Skin epidermis (tissue), 12 donors: ENCODE data around the gene MID1.
A peak's percentile ranks its signal among the peaks of the same experiment; 100 is the strongest.
"Not testable (repeated sequence)": the region's sequence is repeated elsewhere in the genome, so short reads cannot be mapped to it uniquely, and the experiment has no call there.

ENCODE experiments used
- H3K27ac ChIP-seq, 21 experiments: fragments of 200-600 bp; sonication (generic) in 11 of 21; one replicate each; pipeline ENCODE4 v1.5.0; 2020; ENCODE audit warnings: mild to moderate bottlenecking in 3 of 21, inconsistent platforms in 2 of 21, moderate library complexity in 2 of 21
- H3K4me3 ChIP-seq, 7 experiments: fragments of 200-600 bp; sonication (generic) in 2 of 7; one replicate each; pipeline ENCODE4 v1.5.0; 2020; ENCODE audit warnings: inconsistent platforms in 2 of 7, mild to moderate bottlenecking in 2 of 7, moderate library complexity in 1 of 7

The MID1 gene

GRCh38 chrX:10619425-10620046 lies 849 bp downstream of the MID1 start:
- peak overlapping the region; percentile 36 to 53 (median 46) for H3K4me3 ChIP-seq
- H3K27ac ChIP-seq: peak overlapping the region in 19 of 21 experiments; percentile 30 to 82 (median 63)

GRCh38 chrX:10618961-10619360 lies 1.4 kb downstream of the MID1 start:
- H3K4me3 ChIP-seq: peak overlapping the region; percentile 15 to 53 (median 46)
- H3K27ac ChIP-seq: peak overlapping the region in 3 of 21 experiments; percentile 21 to 67 (median 47)

- Histone ChIP-seq H3K4me3 (peak overlapping the region in 2 of 7 experiments; percentile 52 to 53), H3K27ac (no peak overlapping the region)
Measured at GRCh38 chrX:10617999-10618351, 2.4 kb downstream of the MID1 start.

GRCh38 chrX:10617186-10617998 lies 3.0 kb downstream of the MID1 start:
- Histone ChIP-seq H3K27ac (no peak overlapping the region), H3K4me3 (peak overlapping the region in 1 of 7 experiments; percentile 53)

GRCh38 chrX:10615931-10616774 lies 4.2 kb downstream of the MID1 start:
- H3K4me3 ChIP-seq: no peak overlapping the region
- H3K27ac ChIP-seq: no peak overlapping the region

- Histone ChIP-seq H3K27ac (peak overlapping the region in 1 of 21 experiments; percentile 11), H3K4me3 (no peak overlapping the region)
Measured at GRCh38 chrX:10612215-10612614, 8.2 kb downstream of the MID1 start.

- no peak overlapping the region for H3K27ac ChIP-seq
- H3K4me3 ChIP-seq: no peak overlapping the region
Measured at GRCh38 chrX:10611441-10612090, 8.8 kb downstream of the MID1 start.

GRCh38 chrX:10608099-10608498 lies 12.3 kb downstream of the MID1 start:
- no peak overlapping the region for H3K4me3 ChIP-seq
- no peak overlapping the region for H3K27ac ChIP-seq

- H3K4me3 ChIP-seq: no peak overlapping the region
- no peak overlapping the region for H3K27ac ChIP-seq
Measured at GRCh38 chrX:10607233-10607632, 13.2 kb downstream of the MID1 start.

- H3K27ac ChIP-seq: no peak overlapping the region
- no peak overlapping the region for H3K4me3 ChIP-seq
Measured at GRCh38 chrX:10603612-10604011, 16.8 kb downstream of the MID1 start.

- no peak overlapping the region for H3K27ac ChIP-seq
- H3K4me3 ChIP-seq: no peak overlapping the region
Measured at GRCh38 chrX:10602646-10603045, 17.7 kb downstream of the MID1 start.

GRCh38 chrX:10600479-10600878 lies 19.9 kb downstream of the MID1 start:
- no peak overlapping the region for H3K27ac ChIP-seq
- H3K4me3 ChIP-seq: no peak overlapping the region

GRCh38 chrX:10598540-10598939 lies 21.8 kb downstream of the MID1 start:
- Histone ChIP-seq H3K4me3 (no peak overlapping the region), H3K27ac (no peak overlapping the region)

- Histone ChIP-seq H3K27ac (no peak overlapping the region), H3K4me3 (no peak overlapping the region)
Measured at GRCh38 chrX:10597871-10598270, 22.5 kb downstream of the MID1 start.

GRCh38 chrX:10591363-10592335 lies 28.7 kb downstream of the MID1 start:
- Histone ChIP-seq H3K4me3 (no peak overlapping the region), H3K27ac (no peak overlapping the region)

GRCh38 chrX:10589787-10590186 lies 30.6 kb downstream of the MID1 start:
- H3K4me3 ChIP-seq: peak overlapping the region in 2 of 7 experiments; percentile 18 to 26
- H3K27ac ChIP-seq: peak overlapping the region in 8 of 21 experiments; percentile 19 to 72 (median 49)

GRCh38 chrX:10589098-10589497 lies 31.3 kb downstream of the MID1 start:
- peak overlapping the region in 2 of 7 experiments; percentile 18 to 26 for H3K4me3 ChIP-seq
- H3K27ac ChIP-seq: peak overlapping the region in 8 of 21 experiments; percentile 19 to 72 (median 40)

GRCh38 chrX:10584882-10585281 lies 35.5 kb downstream of the MID1 start:
- H3K27ac ChIP-seq, H3K4me3 ChIP-seq: not testable (repeated sequence)

GRCh38 chrX:10582945-10583344 lies 37.4 kb downstream of the MID1 start:
- Histone ChIP-seq H3K27ac (no peak overlapping the region), H3K4me3 (no peak overlapping the region)
